MM.1S (cell line): ENCODE measurements around the gene C2orf42.
A peak's percentile ranks its signal among the peaks of the same experiment; 100 is the strongest.

Experiments used
- DNase-seq: peaks from one replicate; pipeline ENCODE4 v3.0.0-alpha.2; 2015
- H2AFZ ChIP-seq: fragments of 300-600 bp; sonication (generic); 2 replicates; pipeline ENCODE4 v1.6.0; 2016; ENCODE audit warnings: antibody characterized with exemption, low read length
- H3F3A ChIP-seq: fragments of 300-600 bp; sonication (generic); 2 replicates; pipeline ENCODE4 v1.6.1; 2016; ENCODE audit warnings: mild to moderate bottlenecking, antibody characterized with exemption, low read length, moderate library complexity, mixed read lengths; ENCODE audit not compliant: insufficient read depth
- H3K27ac ChIP-seq: fragments of 300-600 bp; sonication (generic); 2 replicates; pipeline ENCODE4 v1.5.1; 2016; ENCODE audit warnings: mild to moderate bottlenecking, low read length
- H3K27me3 ChIP-seq: fragments of 300-600 bp; sonication (generic); replicated peaks from 2 replicates; pipeline ENCODE4 v1.6.0; 2016; ENCODE audit warnings: low read length; ENCODE audit not compliant: insufficient read depth
- H3K36me3 ChIP-seq: fragments of 300-600 bp; sonication (generic); replicated peaks from 2 replicates; pipeline ENCODE4 v1.6.1; 2016; ENCODE audit warnings: mild to moderate bottlenecking, low read length, mixed read lengths; ENCODE audit not compliant: insufficient read depth
- H3K4me1 ChIP-seq: fragments of 300-600 bp; sonication (generic); 2 replicates; pipeline ENCODE4 v1.6.1; 2016; ENCODE audit warnings: low read length, mixed read lengths
- H3K4me2 ChIP-seq: fragments of 300-600 bp; sonication (generic); 2 replicates; pipeline ENCODE4 v1.6.0; 2016; ENCODE audit warnings: low read depth, low read length
- H3K4me3 ChIP-seq: fragments of 300-600 bp; sonication (generic); 2 replicates; pipeline ENCODE4 v1.5.1; 2016; ENCODE audit warnings: low read length, mixed read lengths
- H3K79me2 ChIP-seq: fragments of 300-600 bp; sonication (generic); 2 replicates; pipeline ENCODE4 v1.6.1; 2016; ENCODE audit warnings: mixed run types, low read length, mixed read lengths
- H3K9ac ChIP-seq: fragments of 300-600 bp; sonication (generic); 2 replicates; pipeline ENCODE4 v1.6.1; 2016; ENCODE audit warnings: low read length, mixed read lengths
- H3K9me2 ChIP-seq: fragments of 300-600 bp; sonication (generic); replicated peaks from 2 replicates; pipeline ENCODE4 v1.6.1; 2016; ENCODE audit warnings: mild to moderate bottlenecking, low read length, mixed read lengths; ENCODE audit not compliant: insufficient read depth
- H3K9me3 ChIP-seq: fragments of 300-600 bp; sonication (generic); replicated peaks from 2 replicates; pipeline ENCODE4 v1.6.1; 2016; ENCODE audit warnings: mild to moderate bottlenecking, low read length, mixed read lengths; ENCODE audit not compliant: insufficient read depth
- H4K20me1 ChIP-seq: fragments of 300-600 bp; sonication (generic); 2 replicates; pipeline ENCODE4 v1.6.1; 2016; ENCODE audit warnings: mild to moderate bottlenecking, low read length, moderate library complexity, mixed read lengths; ENCODE audit not compliant: insufficient read depth
- EZH2 ChIP-seq: fragments of 300-600 bp; sonication (generic); optimal IDR thresholded peaks from 2 replicates; pipeline ENCODE3; 2017; ENCODE audit warnings: low read depth, mild to moderate bottlenecking, antibody characterized with exemption, low read length, mixed read lengths
- EZH2phosphoT487 ChIP-seq: fragments of 300-600 bp; sonication (generic); IDR thresholded peaks from 2 replicates; pipeline ENCODE4 v1.6.1; 2018; ENCODE audit warnings: antibody characterized with exemption, low read length
- TF ChIP-seq, protein P1 (sequence below): fragments of 300-600 bp; sonication (generic); IDR thresholded peaks from 2 replicates; pipeline ENCODE4 v1.5.1; 2016; ENCODE audit warnings: antibody characterized with exemption, low read length, mixed read lengths

The C2orf42 gene

GRCh38 chr2:70122470-70122869 is 68.3 kb downstream of the C2orf42 start:
- Histone ChIP-seq H3K9me3 (no peaks in the 10 kb centered on the region), H3K9ac (no peak overlapping the region), H3K9me2 (no peaks in the 10 kb centered on the region), H3K27me3 (no peaks in the 10 kb centered on the region), H3K79me2 (no peaks in the 10 kb centered on the region), H3K27ac (no peak overlapping the region), H3K4me1 (peaks cover 32% of the 10 kb centered on the region), H2AFZ (no peak overlapping the region), H3K4me3 (no peak overlapping the region), H3K36me3 (no peaks in the 10 kb centered on the region), H3K4me2 (no peak overlapping the region), H4K20me1 (no peaks in the 10 kb centered on the region), H3F3A (peaks cover 23% of the 10 kb centered on the region)
- no peak for DNase-seq
- TF ChIP-seq, protein P1, sequence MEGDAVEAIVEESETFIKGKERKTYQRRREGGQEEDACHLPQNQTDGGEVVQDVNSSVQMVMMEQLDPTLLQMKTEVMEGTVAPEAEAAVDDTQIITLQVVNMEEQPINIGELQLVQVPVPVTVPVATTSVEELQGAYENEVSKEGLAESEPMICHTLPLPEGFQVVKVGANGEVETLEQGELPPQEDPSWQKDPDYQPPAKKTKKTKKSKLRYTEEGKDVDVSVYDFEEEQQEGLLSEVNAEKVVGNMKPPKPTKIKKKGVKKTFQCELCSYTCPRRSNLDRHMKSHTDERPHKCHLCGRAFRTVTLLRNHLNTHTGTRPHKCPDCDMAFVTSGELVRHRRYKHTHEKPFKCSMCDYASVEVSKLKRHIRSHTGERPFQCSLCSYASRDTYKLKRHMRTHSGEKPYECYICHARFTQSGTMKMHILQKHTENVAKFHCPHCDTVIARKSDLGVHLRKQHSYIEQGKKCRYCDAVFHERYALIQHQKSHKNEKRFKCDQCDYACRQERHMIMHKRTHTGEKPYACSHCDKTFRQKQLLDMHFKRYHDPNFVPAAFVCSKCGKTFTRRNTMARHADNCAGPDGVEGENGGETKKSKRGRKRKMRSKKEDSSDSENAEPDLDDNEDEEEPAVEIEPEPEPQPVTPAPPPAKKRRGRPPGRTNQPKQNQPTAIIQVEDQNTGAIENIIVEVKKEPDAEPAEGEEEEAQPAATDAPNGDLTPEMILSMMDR = no peak
- no peak for TF ChIP-seq EZH2
- TF ChIP-seq EZH2phosphoT487 = no peak

DNA sequence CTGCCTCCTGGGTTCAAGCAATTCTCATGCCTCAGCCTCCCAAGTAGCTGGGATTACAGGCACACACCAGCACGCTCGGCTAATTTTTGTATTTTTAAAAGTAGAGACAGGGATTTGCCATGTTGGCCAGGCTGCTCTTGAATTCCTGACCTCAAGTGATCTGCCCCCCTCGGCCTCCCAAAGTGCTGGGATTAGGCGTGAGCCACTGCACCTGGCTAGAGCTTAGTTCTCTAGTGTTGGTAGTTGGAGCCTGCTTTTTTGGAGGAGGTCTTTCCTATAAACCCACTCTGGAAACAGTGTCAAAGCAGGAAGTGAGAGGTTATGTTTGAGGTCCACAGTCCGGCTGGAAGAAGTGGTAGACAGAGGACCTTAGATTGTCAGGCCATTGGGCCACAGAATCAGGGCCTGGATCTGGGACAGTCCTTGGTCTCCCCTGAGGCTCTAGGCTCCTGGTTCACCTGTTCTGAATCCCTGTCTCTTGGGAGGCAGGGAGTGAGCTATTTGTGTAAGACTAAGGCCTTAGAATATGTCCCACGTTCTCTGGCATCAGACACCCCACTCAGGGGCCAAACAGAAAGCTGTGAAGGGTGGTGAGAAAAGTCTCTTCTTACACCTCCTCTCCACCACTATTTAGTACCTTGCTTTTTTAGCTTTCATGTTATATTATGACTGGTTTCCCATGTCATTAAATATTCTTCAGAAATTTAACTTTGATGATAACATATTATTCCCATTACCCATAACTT is 69.0 kb downstream of the C2orf42 start:
- H3K4me1 ChIP-seq = peaks cover 34% of the 10 kb centered on the region
- TF ChIP-seq EZH2phosphoT487 = no peak
- TF ChIP-seq, protein P1 = no peak
- TF ChIP-seq EZH2 = no peak
- no peak overlapping the region for H3K9ac ChIP-seq
- peaks cover 29% of the 10 kb centered on the region for H3F3A ChIP-seq
- no peak overlapping the region for H3K27ac ChIP-seq
- no peaks in the 10 kb centered on the region for H3K9me3 ChIP-seq
- H3K4me2 ChIP-seq = no peak overlapping the region
- no peaks in the 10 kb centered on the region for H3K79me2 ChIP-seq
- no peaks in the 10 kb centered on the region for H3K9me2 ChIP-seq
- H2AFZ ChIP-seq = no peak overlapping the region
- H4K20me1 ChIP-seq = no peaks in the 10 kb centered on the region
- no peaks in the 10 kb centered on the region for H3K27me3 ChIP-seq
- no peak for DNase-seq
- H3K36me3 ChIP-seq = no peaks in the 10 kb centered on the region
- no peak overlapping the region for H3K4me3 ChIP-seq

DNA sequence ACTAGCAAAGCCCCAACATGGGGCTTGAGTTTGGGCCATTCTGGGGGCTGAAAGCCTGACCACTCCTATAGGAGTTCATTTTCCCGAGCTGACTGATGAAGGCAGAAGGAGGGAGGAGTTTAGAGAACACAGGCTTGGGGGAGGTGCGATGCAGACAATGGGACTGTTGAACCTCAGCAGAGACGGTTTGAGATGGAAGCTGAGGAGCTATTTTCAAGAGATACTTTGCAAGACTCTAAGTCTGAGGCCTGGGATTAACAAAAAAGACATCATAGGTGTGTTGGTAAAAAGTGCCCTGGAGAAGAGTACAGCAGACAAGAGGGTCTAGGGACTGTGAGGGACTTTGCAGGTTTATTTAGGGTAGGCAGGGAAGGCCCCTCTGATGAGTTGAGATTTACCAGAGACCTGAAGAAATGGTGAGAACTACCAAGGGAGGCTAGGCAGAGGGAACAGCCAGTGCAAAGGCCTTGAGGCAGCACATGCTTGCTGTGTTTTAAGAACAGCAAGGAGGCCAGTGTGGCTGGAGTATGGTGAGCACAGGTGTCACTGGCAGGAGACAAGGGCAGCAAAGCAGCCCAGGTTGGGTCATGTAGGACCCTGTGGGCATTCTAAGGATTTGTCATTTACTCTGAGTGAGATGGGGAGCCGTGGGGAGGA is 71.9 kb downstream of the C2orf42 start:
- Histone ChIP-seq H3K4me3 (no peak overlapping the region), H3K9ac (no peak overlapping the region; the same call in 1 of the 2 replicates), H3K27ac (peak overlapping the region; percentile 19; the same call in 1 of the 2 replicates), H3K27me3 (no peaks in the 10 kb centered on the region), H3K9me2 (no peaks in the 10 kb centered on the region), H3K4me1 (peaks cover 41% of the 10 kb centered on the region), H3K4me2 (peak overlapping the region; percentile 25; the same call in 1 of the 2 replicates), H3K9me3 (no peaks in the 10 kb centered on the region), H3K79me2 (no peaks in the 10 kb centered on the region), H3F3A (peaks cover 44% of the 10 kb centered on the region), H3K36me3 (no peaks in the 10 kb centered on the region), H2AFZ (peak overlapping the region; percentile 31), H4K20me1 (no peaks in the 10 kb centered on the region)
- DNase-seq = peak; percentile 37
- TF ChIP-seq, protein P1 = no peak
- TF ChIP-seq EZH2phosphoT487 (no peak), EZH2 (no peak)
